Measurements from ENCODE around the gene ABCA4.
"Not testable (repeated sequence)": the region's sequence is repeated elsewhere in the genome, so short reads cannot be mapped to it uniquely, and the experiment has no call there.

ABCA4 gene

GRCh38 chr1:94000510-94001282 is 120.3 kb downstream of the ABCA4 start:
- no peak for DNase-seq

GRCh38 chr1:93999840-94000415 is 121.0 kb downstream of the ABCA4 start:
- no peak for DNase-seq

GRCh38 chr1:93998532-93998931 is 122.4 kb downstream of the ABCA4 start:
- DNase-seq: not testable (repeated sequence)

- no peak for DNase-seq
Measured at GRCh38 chr1:93997756-93998155, 123.2 kb downstream of the ABCA4 start.

GRCh38 chr1:93995837-93996536 is 125.0 kb downstream of the ABCA4 start:
- no peak for DNase-seq

- DNase-seq: no peak
Measured at GRCh38 chr1:93993731-93994130, 127.2 kb downstream of the ABCA4 start.

- no peak for DNase-seq
Measured at GRCh38 chr1:93992954-93993353, 128.0 kb downstream of the ABCA4 start.

GRCh38 chr1:93992190-93992589 is 128.8 kb downstream of the ABCA4 start:
- DNase-seq: no peak

GRCh38 chr1:93991271-93991670 is 129.7 kb downstream of the ABCA4 start:
- no peak for DNase-seq

GRCh38 chr1:93990477-93990876 is 130.5 kb downstream of the ABCA4 start:
- DNase-seq: not testable (repeated sequence)

- no peak for DNase-seq
Measured at GRCh38 chr1:93990010-93990409, 130.9 kb downstream of the ABCA4 start.

GRCh38 chr1:93989601-93990000 is 131.3 kb downstream of the ABCA4 start:
- no peak for DNase-seq

GRCh38 chr1:93988634-93989350 is 132.2 kb downstream of the ABCA4 start:
- no peak for DNase-seq

GRCh38 chr1:93981274-93981667 is 139.7 kb downstream of the ABCA4 start:
- DNase-seq: no peak

- no peak for DNase-seq
Measured at GRCh38 chr1:93980320-93981273, 140.4 kb downstream of the ABCA4 start.

- peak; percentile 42 for DNase-seq
Measured at GRCh38 chr1:93979718-93980319, 141.1 kb downstream of the ABCA4 start.

- no peak for DNase-seq
Measured at GRCh38 chr1:93979040-93979717, 141.8 kb downstream of the ABCA4 start.

GRCh38 chr1:93977598-93977945 is 143.4 kb downstream of the ABCA4 start:
- no peak for DNase-seq

- no peak for DNase-seq
Measured at GRCh38 chr1:93976711-93977597, 144.0 kb downstream of the ABCA4 start.

- no peak for DNase-seq
Measured at GRCh38 chr1:93976291-93976690, 144.7 kb downstream of the ABCA4 start.

All from NCI-H774 (cell line).